Measurements from ENCODE around the gene SAMSN1.
"Not testable (repeated sequence)": the region's sequence is repeated elsewhere in the genome, so short reads cannot be mapped to it uniquely, and the experiment has no call there.

Gene SAMSN1

DNA sequence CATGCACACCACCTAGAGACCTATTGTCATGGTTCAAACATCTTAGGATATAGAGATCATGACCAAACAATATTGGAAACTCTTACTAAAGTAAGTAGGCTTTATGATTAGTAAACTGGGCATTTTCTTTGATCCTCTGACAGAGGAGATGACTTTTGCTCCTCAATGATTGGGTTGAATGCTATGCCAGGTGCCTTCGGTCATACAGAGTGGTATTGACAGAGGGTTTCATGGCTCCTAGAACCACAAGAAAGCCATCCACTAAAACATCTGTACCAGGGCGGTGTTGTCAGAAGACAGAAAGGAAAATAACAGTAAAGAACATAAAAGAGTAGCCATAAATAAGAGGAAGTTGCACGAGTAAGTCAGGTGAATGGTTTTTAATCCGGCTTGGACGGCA is 20.8 kb upstream of the SAMSN1 start:
- no peak for DNase-seq

- DNase-seq = no peak
These were observed 16.8 kb upstream of the SAMSN1 start for GRCh38 chr21:14562959-14563358.

- no peak for DNase-seq
These were observed 14.4 kb upstream of the SAMSN1 start for GRCh38 chr21:14560555-14560954.

GRCh38 chr21:14560139-14560538 is 14.0 kb upstream of the SAMSN1 start:
- no peak for DNase-seq

DNA sequence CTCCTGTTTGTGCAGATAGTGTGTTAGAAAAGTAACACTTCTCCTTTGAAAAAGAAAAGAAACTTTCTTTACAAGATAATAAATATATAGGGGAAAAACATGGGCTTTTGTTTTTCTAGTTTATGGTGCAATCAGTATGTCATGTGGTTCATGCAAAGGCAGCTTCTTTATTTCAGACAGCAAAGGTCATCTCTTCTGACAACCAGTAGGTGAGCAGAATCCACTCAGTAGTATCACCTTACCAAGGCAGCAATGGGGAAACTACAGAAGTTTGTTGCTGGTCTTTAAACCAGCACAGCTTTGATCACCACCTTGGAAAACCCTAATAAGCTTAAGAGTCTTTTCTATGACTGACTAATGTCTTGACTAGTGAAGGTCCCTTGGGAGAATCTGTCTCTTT is 13.0 kb upstream of the SAMSN1 start:
- DNase-seq = no peak

GRCh38 chr21:14557413-14557812 is 11.3 kb upstream of the SAMSN1 start:
- DNase-seq = no peak

DNA sequence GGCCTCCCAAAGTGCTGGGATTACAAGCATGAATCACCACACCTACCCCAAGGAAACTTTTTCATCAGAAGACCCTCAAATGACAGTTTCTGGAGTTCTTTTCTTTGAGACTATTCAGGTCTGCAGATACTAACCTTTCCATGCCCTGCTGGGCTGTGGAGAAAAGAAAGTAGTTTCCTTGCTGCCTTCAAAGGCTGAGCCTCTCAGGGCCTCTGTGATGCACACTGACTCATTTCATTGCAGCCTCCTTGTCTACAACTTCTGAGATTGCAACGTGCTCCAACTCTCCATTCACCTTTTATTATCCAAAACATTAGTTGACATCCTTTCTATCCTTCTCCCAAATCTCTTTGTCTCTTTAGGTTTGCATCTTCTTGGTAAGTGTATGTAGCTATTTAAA is 8.8 kb upstream of the SAMSN1 start:
- DNase-seq = no peak

GRCh38 chr21:14553422-14553821 is 7.3 kb upstream of the SAMSN1 start:
- no peak for DNase-seq

- DNase-seq = no peak
These were observed 5.6 kb upstream of the SAMSN1 start for GRCh38 chr21:14551741-14552140.

- no peak for DNase-seq
These were observed 4.0 kb upstream of the SAMSN1 start for GRCh38 chr21:14550135-14550534.

DNA sequence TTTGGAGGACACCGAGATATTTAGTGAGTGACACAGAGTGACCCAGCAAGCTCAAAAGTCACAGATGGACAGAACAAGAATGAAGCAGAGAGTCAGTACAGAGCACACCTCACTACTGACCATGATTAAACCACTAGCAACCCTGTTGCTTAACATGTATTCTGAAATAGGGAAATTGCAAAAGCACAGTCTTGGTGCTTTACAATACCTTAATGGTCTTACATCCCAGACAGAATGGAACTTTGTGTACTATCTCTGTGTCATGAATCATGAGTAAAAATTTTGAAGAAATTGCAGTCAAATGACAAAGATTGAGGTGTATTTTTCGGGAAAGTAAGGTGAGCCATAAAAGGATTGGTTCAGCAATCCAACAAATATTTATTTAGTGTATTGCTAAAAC is 2.7 kb upstream of the SAMSN1 start:
- DNase-seq = no peak

GRCh38 chr21:14547834-14548513 is 1.9 kb upstream of the SAMSN1 start:
- DNase-seq = no peak

GRCh38 chr21:14546719-14547118 is 604 bp upstream of the SAMSN1 start:
- not testable (repeated sequence) for DNase-seq

GRCh38 chr21:14543983-14544382 is 2.1 kb downstream of the SAMSN1 start:
- no peak for DNase-seq

GRCh38 chr21:14542638-14543037 is 3.5 kb downstream of the SAMSN1 start:
- DNase-seq = no peak

- DNase-seq = no peak
These were observed 4.1 kb downstream of the SAMSN1 start for GRCh38 chr21:14541841-14542490.

GRCh38 chr21:14538483-14538882 is 7.6 kb downstream of the SAMSN1 start:
- no peak for DNase-seq

DNA sequence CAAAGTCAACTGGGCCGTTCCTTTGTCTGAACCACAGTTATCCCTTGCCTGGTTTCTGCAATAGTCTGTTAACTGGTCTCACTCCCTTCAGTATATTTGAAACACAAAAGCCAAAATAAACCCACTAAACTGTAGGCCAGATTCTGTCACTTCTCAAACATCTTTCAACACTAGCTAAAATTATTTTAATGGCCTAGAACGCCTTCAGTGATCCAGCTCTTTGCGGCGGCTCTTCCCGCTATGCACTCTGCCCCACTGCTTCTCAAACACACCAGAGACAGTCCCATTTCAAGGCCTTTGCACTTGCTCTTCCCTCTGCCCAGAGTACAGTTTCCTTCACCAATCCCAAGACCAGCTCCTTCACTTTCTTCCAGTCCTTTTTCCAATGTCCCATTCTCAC is 9.2 kb downstream of the SAMSN1 start:
- DNase-seq = no peak

- DNase-seq = no peak
These were observed 10.4 kb downstream of the SAMSN1 start for GRCh38 chr21:14535702-14536101.

- no peak for DNase-seq
These were observed 12.4 kb downstream of the SAMSN1 start for GRCh38 chr21:14533499-14534428.

GRCh38 chr21:14531757-14532316 is 14.3 kb downstream of the SAMSN1 start:
- no peak for DNase-seq

- no peak for DNase-seq
These were observed 15.5 kb downstream of the SAMSN1 start for GRCh38 chr21:14530592-14530991.
